HG02943 (cell line): Measurements from ENCODE around the gene TSN.

Source experiments
- ATAC-seq: cut with Tn5 transposase; IDR thresholded peaks from one replicate; pipeline ENCODE4 v1.9.1; 2021; ENCODE audit warnings: mild to moderate bottlenecking, low read depth, moderate library complexity; ENCODE audit not compliant: unreplicated experiment

TSN gene

DNA sequence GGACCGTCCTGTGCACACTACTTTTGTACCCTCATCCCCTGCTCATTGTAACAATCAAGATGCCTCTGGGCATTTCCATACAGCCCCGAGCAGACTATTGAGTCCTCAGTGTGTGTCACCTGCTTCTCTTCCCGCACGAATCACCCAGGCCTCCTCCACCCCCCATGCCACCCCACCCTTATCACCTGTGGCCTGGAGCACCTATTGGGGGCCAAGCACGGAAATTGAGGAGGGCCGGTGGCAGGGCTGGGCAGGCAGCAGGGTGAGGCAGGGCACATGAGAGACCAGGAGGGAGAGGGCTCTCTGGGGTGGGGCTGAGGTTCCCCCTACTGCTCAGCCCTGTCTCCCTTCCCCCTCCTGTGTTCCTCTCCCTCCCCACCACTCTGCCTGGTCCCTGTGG is 14.5 kb upstream of the TSN start:
- no peak for ATAC-seq

DNA sequence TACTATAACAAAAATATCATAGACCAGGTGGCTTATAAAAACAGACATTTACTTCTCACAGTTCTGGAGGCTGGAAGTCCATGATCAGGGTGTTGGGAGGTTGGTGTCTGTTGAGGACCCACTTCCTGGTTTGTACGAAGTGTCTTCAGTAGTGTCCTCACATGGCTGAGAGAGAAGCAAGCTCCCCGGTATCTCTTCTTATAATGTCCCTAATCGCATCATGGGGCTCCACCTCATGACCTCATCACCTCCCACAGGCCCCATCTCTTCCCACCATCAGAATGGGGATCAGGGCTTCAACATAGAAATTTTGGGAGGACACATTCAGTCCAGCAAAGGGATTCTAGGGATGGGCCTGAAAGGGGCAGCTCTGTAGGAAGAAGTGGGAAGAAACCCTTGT is 14.0 kb upstream of the TSN start:
- ATAC-seq: no peak

DNA sequence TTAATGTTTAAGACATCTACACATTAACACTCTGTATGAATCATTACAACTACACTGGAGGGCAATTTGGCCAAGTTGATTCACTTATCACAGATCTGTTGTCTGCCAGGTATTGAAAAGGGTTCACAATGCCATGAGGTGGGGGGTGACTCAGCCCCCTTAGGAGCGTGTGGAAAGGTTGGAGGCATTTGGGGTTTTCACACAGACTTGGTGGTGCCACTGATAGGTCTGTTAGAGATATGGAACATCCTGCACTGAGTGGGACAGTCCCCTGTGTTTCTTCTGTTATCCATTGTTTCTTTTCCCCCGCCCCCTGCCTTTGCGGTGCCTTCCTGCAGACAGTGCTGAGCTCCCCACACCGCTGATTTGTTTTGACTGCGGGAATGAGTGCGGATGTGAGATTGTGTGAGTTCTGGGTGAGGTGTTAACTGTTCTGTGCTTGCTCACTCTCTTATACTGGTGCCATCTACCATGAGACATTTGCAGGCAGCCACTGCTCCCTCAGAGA is 9.3 kb upstream of the TSN start:
- no peak for ATAC-seq

DNA sequence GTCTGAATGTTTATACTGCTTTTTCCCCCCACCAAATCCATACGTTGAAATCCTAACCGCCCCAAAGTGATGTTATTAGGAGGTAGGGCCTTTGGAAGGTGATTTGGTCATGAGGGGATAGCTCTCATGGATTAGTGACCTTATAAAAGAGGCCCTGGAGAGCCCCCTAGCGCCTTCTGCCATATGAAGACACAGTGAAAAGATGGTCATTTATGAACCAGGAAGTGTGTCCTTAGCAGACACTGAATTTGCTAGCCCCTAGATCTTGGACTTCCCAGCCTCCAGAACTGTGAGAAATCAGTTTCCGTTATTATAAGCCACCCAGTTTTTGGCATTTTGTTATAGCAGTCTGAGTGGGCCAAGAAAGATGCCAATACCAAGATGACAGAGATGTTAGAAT is 7.2 kb upstream of the TSN start:
- ATAC-seq: no peak

DNA sequence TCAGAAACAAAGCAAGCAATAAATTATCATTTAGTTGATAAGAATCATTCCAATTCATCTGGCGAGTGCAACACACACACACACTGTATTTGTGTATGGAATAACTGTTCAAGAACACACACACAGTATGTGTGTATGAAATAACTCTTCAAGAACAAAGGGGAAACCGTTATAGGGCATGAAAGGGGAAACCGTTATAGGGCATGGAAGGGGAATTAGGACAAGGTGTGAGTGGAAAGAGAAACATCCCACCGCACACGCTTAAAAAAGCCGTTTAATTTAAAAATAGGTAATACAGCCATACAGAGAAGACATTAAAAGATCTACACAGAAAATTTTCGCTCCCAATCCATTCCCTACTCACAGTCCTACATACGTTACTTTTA is 607 bp upstream of the TSN start:
- no peak for ATAC-seq

DNA sequence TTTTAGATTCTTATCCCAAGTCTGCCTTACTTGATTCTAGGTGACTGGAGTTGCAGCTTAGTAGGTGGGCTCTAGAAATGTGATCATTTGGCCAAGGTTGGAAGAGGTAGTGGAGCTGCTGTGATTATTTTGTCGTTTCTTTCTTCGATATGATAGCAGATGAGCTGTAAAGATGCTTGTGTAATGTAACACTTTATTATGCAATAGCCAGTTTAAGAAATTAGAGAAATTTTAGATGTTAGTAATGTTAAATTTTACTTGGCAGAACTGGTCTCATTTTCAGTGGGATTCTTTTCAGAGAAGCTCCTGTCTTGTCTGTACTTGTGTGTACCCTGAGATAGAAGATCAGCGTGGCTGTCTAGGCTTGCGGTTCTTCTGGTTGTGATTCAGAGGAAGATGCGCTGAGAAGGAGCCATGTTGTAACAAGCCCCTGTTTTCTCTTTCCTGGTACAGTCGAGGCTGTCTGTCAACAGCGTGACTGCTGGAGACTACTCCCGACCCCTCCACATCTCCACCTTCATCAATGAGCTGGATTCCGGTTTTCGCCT is 9.3 kb downstream of the TSN start:
- no peak for ATAC-seq

DNA sequence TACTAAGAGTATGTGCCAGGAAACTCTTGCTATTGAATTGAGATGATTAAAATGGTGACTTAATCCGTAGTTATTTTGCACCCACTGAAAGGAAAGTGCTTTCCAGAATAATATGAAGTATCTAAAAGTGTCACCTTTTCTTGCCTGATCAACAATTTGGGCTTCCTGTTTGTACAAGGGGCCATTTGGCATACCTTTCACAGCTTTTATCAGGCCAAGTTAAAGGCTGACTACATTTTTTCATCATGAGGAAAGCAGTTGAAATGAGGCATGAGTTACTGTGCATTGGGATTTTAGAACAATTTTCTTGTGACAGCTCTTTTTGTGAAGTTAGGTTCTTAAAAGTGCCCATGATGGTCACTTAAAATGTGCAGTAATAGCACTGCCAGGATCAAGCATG is 11.2 kb downstream of the TSN start:
- ATAC-seq: no peak

DNA sequence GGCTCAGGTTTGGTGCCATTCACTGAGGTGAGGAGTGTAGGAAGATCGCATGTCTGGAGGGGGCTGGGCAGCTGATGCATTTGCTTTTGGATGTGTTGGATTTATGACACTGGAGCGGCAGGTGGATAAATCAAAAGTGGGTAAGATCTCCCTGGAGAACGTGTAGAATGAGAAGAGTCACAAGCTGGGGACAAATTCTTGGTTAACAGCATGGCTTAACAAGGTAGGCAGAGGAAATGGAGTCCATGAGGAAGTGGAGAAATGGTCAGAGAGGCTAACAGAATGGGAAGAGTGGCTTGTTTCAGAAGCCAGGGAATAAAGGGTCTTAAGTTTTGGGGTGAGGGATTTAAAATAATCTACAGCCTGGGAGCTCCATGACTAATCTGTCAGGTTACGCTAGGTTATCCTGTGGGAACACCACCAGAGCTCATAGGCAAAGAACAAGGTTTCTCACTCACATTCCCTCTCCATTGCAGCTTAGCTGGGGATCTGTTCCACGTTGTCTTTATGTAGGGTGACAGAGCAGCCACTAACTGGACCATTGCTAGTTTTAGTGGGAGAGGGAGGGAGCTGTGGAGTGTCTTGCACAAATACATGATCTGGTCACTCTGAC is 12.8 kb downstream of the TSN start:
- ATAC-seq: no peak

DNA sequence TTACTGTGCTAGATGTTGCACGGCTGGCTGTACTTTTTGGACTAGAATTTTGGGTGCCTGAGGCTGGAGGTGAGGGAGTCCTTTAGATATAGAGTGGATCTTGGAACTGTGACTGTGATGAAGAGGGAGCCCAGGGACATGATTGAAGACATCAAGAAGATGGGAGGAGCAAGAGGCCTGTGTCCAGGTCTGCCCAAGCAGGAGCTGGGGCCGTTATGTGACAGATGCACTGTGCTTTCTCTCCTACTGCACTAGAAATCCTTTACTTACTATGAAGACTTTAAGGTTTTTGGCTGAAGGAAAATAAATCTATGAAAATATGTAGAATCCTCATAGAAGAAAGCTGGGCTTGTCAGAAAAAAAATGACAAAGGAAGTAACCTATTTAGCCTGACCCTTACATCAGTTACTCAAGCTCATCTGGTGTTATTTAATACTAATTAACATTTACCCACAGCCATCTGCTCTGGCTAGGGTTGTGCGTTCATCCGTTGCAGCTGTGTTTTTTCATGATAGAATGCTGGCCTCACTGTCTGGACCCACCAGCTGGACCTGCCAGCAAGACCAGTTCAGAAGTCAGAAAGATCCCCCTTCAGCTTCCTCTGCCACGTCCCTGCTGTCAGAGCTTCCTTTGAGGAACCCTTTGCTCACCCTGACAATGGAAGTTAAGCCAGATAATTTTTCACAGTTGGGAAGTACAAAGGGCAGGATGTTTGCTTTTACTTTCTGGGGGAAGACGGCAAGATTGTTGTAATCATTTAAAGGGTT is 16.7 kb downstream of the TSN start:
- no peak for ATAC-seq

DNA sequence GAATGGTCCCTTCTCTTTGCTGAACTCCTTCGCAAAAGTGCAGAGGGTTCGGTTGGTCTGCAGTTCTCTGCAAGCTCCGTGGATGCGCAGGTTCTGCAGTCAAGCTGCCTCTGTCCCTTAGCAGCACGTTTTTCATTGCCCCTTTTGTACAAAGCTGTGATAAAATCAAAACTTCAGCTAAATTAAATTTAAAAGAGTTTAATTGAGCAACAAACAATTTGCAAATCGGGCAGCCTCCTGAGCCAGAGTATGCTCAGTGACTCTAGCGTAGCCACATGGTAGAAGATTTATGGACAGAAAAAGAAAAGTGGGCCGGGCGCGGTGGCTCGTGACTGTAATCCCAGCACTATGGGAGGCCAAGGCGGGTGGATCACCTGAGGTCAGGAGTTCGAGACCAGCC is 18.8 kb downstream of the TSN start:
- ATAC-seq: no peak

DNA sequence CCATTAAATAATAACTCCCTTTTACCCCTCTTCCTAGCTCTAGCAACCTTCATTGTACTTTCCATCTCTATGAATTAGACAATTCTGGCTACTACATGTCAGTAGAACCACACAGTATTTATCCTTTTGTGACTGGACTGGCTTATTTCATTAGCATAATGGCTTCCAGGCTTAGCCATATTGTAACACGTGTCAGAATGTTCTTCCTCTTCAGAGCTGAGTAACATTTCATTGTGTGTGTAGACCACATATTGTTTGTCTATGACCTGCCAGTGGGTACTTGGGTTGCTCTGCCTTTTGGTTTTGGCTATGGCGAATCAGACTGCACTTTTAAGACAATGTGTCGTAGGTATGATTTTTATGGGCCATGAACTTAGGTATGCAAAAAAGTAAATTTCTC is 20.9 kb downstream of the TSN start:
- no peak for ATAC-seq

DNA sequence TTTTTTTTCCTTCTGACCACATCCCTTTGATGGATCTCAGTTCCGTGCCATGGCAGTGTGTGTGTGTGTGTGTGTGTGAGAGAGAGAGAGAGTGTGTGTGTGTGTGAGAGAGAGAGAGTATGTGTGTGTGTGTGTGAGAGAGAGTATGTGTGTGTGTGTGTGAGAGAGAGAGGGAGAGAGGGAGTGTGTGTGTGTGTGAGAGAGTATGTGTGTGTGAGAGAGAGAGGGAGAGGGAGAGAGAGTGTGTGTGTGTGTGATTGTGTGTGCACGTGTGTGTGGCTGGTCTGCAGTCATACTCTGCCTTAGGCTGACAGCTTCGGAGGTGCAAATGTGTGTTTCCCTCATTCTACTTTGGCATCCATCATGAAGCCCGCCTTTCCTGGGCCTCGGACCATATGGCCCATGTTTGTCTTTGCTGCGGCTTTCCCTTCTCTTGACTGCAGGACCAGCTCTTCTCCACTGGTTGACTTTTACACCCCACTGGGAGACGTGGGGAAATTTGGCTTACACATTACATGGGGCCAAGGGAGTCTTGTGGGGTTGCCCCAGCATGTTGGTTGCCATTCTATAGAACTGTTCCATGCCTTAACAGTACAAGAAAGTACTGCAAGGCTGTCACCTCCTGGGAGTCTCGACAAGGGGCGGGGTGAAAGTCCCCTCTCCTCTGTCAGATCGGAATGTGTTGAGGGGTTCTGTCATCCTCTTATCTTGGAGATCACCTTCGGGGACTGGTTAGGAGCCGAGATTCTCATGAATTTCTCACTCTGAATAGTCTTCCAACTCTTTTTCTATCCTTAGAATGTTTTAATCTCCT is 21.6 kb downstream of the TSN start:
- no peak for ATAC-seq

DNA sequence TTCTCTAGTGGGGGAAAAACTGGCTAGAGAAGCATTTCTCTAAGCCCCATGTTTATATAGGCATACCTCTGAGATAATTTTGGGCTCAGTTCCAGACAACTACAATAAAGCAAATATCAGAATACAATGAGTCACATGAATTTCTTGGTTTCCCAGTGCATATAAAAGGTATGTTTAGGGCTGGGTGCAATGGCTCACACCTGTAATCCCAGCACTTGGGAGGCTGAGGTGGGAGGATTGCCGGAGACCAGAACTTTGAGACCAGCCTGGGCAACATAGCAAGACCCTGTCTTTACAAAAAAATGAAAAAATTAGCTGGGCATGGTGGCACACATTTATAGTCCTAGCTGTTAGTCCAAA is 22.2 kb downstream of the TSN start:
- no peak for ATAC-seq

DNA sequence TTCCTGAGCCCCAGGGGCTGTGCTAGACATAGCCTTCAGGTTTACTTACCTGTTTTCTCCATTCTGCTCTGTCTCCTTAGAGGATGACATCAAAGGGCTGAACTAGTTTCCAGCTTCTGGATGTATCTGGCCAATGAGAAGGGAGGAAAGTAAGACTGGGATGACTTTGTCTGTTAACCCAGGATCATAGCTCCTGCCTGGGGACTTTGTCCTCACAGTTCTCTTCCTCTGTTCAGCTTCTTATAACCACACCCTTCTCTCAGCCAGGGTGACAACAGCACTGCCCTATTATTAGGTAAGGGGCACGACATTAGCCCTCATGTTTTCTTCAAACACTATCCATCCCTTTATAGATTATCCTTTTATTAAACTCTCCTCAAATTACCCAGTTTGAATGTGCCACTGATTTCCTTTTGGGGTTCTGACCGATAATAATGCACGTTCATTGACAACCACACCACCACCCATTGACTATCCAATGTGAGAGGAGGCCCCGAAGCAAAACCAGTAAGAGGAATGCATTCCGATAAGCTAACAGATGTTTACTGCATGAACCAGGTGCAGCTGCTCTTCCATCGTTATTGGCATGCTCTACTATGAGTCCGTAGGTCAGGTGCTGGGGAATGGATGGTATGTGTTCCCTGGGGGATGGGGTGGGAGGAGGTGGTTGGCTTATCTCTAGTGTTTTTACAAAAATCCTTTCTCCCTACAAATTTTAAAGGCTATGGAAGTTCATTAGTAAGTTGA is 23.5 kb downstream of the TSN start:
- ATAC-seq: no peak

DNA sequence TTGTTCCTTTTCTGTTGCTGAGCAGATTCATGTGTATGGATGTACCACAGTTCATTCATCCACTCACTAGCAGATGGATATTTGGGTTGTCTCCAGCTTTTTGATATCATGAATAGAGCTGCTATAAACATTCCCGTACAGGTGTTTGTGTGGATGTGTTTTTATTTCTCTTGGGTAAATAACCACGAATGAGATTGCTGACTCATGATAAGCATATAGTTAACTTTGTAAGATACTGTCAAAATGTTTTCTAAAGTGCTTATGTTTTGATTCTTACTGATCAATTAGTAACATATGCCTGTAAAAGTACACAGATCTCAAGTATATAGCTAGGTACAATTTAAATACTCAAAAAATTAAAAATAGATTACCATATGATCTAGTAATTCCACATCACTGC is 27.7 kb downstream of the TSN start:
- ATAC-seq: no peak

DNA sequence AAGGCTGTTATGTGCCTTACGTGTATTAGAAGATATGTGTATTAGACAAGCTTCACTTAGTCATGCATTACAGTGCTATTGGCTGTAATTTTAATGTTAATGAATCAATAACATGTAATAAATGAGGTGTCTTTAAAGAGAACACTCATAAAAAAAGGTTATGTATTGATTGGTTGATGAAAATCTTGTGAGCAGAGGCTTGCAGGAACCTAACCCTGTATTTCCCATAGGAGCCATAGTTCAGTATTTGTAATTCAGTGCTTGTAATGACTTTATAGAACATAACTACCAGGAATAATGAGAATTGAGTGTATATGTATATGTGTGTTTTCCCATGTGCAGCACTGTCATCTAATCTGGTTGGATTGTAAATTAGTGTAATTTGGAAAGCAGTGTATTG is 33.2 kb downstream of the TSN start:
- ATAC-seq: no peak

DNA sequence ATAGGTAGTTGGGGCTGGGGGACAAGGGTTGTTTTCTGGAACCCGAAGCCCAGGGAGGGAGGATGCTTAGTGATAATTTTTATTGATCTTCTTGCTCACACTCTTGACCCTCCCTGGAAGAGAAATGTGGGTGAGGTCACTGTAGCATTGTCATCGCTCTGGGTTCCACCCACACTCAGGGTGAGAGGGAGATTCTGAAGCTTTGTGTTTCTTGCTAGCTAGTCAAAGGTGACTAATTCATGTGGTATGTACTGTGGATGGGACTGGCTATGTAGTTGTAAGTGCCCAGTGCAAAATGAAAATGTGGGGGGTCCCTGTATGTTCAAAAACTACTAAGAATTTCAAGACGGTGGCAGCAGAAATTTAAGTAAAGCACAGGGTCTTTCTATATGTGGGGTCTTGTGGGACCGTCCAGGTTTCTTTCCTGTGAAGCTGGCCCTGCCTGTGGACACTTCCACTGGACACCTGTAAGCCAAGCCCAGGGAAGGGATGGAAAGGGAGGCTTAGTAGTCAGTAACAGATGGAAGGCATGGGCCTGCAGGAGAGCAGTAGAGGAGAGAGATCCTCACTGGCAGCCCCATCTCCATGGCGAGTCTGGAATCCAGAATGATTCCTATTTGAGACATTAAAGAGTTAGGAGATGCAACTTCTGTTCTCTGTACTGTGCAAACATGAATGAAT is 35.0 kb downstream of the TSN start:
- no peak for ATAC-seq

DNA sequence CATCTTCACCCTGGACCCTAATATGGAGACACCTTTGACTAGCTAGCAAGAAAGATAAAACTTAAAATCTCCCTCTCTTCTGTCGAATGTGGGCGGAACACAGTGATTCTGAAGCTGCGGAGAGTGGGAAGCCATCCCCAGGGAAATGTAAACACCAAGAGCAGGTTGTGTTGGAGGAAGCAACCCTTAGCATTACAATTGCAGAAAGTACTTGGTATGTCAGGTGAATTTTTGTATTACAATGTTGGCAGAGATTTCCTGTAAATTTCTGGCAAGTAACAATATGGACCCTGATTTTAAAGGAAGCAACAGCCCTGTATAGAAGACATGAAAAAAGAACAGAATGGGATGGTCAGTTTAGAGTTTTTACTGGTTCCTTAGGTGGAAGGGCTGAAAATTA is 35.8 kb downstream of the TSN start:
- no peak for ATAC-seq

DNA sequence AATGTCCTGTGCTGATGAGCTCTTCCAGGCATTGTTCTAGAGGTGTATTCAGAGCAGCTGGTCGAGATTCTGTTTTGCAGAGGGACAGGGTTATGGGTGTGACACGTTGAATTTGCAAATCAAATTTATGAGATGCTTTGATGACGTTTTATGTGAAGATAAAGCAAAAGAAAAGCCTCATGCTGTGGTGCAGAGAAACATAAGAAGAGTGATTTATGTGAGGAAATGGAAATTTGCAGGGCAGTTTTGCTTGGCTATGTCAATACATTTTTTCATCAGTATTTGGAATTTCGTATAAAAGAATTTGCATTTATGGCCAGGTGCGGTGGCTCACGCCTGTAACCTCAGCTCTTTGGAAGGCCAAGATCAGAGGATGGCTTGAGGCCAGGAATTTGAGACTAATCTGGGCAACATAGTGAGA is 36.4 kb downstream of the TSN start:
- no peak for ATAC-seq

DNA sequence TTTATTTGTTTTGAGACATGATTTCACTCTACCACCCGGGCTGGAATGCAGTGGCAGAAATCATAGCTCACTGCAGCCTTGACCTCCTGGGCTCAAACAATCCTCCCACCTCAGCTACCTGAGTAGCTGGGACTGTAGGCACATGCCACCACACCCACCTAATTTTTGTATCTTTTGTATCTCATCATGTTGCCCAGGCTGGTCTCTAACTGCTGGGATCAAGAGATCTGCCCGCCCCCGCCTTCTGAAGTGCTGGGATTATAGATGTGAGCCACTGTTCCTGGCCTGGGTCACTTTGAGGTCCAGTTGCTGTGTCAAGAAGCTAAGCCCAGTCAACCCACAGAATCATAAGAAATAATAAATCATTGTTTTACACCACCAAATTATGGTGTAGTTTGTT is 38.4 kb downstream of the TSN start:
- no peak for ATAC-seq
